ENCODE measurements around the gene ZSWIM1. TPM values are rescaled to one million over a fixed set of nuclear protein-coding genes. Genes with fewer than 3 reads are reported as not detected.

The ZSWIM1 gene
- total RNA-seq, 1 experiment from 2014 or later, result 13.4 TPM

DNA sequence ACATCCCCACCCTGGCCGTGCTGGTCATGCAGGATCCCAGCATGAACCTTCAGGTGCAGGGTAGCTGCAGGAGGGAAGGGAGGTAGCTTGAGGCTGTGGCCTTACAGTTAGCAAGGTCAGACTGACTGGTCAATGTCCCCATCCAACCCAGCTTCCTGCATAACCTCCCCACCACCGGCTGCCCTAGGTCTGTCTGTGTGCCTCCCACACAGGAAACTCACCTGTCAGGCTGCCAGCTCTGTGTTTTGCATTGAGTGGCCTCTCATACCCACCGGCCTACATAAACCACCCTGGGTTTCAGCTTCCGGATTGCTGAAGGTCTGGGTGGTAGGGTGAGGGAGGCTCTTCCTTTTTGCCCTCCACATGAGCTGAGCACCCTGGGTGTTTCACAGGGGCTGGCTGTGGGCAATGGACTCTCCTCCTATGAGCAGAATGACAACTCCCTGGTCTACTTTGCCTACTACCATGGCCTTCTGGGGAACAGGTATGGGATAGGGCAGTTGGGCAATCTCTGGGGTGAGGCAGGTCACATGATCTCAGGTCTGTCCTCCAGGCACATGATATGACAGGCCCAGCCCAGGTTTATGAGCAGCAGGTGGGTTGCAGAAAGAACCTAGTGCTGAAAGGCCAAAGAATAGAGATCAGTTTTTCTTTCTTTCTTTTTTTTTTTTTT lies 11.9 kb downstream of the ZSWIM1 start:
- in situ Hi-C loops (cut with HindIII; ENCODE audit: low pct_unique_long_range_greater_than_20kb, low sequenced_read_pairs) (no loop called here), intact Hi-C loops (cut with micrococcal nuclease; ENCODE audit: unreplicated experiment) (no loop called here)
- Histone ChIP-seq H3K4me1 (ENCODE audit: control insufficient read depth, insufficient read depth, low read length) (peaks cover 12% of the 10 kb centered on the region), H3K9me3 (ENCODE audit: control insufficient read depth, insufficient read depth, low read depth, low read length) (no peaks in the 10 kb centered on the region), H3K27ac (ENCODE audit: low read length) (no peak overlapping the region), H3K4me3 (ENCODE audit: low read depth in 2 of 2, low read length in 2 of 2) (no peak overlapping the region; a peak in 1 of 4 replicates), H3K27me3 (ENCODE audit: control insufficient read depth, insufficient read depth, low read length) (no peaks in the 10 kb centered on the region), H3K36me3 (ENCODE audit: control insufficient read depth, insufficient read depth, low read length) (peaks cover 3% of the 10 kb centered on the region; the same call in 1 of the 2 replicates)
- BruUV-seq (replicated peaks), result no TSS peak
- ChIA-PET POLR2A (no interaction called here), CTCF (interaction anchor here (1.7 kb wide), 1 partner anchor 12 kb away, joined by 4 read pairs; no protein-coding TSS in a partner anchor)
- TF ChIP-seq, protein P1, sequence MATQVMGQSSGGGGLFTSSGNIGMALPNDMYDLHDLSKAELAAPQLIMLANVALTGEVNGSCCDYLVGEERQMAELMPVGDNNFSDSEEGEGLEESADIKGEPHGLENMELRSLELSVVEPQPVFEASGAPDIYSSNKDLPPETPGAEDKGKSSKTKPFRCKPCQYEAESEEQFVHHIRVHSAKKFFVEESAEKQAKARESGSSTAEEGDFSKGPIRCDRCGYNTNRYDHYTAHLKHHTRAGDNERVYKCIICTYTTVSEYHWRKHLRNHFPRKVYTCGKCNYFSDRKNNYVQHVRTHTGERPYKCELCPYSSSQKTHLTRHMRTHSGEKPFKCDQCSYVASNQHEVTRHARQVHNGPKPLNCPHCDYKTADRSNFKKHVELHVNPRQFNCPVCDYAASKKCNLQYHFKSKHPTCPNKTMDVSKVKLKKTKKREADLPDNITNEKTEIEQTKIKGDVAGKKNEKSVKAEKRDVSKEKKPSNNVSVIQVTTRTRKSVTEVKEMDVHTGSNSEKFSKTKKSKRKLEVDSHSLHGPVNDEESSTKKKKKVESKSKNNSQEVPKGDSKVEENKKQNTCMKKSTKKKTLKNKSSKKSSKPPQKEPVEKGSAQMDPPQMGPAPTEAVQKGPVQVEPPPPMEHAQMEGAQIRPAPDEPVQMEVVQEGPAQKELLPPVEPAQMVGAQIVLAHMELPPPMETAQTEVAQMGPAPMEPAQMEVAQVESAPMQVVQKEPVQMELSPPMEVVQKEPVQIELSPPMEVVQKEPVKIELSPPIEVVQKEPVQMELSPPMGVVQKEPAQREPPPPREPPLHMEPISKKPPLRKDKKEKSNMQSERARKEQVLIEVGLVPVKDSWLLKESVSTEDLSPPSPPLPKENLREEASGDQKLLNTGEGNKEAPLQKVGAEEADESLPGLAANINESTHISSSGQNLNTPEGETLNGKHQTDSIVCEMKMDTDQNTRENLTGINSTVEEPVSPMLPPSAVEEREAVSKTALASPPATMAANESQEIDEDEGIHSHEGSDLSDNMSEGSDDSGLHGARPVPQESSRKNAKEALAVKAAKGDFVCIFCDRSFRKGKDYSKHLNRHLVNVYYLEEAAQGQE (IDR thresholded peaks at IDR 0.05; ENCODE audit: insufficient read depth in 1 of 2, low read depth in 2 of 2, low read length in 1 of 2), result no peak
- TF ChIP-seq, protein P2, sequence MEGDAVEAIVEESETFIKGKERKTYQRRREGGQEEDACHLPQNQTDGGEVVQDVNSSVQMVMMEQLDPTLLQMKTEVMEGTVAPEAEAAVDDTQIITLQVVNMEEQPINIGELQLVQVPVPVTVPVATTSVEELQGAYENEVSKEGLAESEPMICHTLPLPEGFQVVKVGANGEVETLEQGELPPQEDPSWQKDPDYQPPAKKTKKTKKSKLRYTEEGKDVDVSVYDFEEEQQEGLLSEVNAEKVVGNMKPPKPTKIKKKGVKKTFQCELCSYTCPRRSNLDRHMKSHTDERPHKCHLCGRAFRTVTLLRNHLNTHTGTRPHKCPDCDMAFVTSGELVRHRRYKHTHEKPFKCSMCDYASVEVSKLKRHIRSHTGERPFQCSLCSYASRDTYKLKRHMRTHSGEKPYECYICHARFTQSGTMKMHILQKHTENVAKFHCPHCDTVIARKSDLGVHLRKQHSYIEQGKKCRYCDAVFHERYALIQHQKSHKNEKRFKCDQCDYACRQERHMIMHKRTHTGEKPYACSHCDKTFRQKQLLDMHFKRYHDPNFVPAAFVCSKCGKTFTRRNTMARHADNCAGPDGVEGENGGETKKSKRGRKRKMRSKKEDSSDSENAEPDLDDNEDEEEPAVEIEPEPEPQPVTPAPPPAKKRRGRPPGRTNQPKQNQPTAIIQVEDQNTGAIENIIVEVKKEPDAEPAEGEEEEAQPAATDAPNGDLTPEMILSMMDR (IDR thresholded peaks at IDR 0.05), result no peak
- TF ChIP-seq TCF7L2 (IDR thresholded peaks at IDR 0.05; ENCODE audit: low read depth, low read length), result no peak
- no peak for TF ChIP-seq SIN3A (IDR thresholded peaks at IDR 0.05; ENCODE audit: borderline replicate concordance, insufficient read depth, low read depth, low read length)
- TF ChIP-seq POLR2AphosphoS5 (IDR thresholded peaks at IDR 0.05; ENCODE audit: low read depth, low read length), result no peak
- DNase-seq (ENCODE audit: low read depth, low spot score), result no peak
- ATAC-seq, result no peak

DNA sequence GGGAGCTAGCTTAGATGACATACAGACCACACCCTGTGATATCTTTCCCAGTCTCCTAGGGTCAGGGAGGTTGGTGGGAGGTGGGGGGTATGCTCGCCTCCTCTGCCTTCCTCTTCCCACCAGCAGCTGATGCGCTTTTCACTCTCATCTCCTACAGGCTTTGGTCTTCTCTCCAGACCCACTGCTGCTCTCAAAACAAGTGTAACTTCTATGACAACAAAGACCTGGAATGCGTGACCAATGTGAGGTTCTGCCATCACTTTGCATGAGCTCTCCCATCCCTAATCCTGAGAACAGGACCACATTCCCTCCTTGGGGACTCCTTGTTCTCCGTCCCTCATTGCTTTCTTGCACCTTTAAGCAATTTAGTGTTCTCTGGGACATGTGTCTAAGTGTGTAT lies 12.8 kb downstream of the ZSWIM1 start:
- no peaks in the 10 kb centered on the region for H3K9me3 ChIP-seq (ENCODE audit: control insufficient read depth, insufficient read depth, low read depth, low read length)
- no TSS peak for BruUV-seq (replicated peaks)
- no peak for ATAC-seq
- in situ Hi-C loops (cut with HindIII; ENCODE audit: low pct_unique_long_range_greater_than_20kb, low sequenced_read_pairs) (no loop called here), intact Hi-C loops (cut with micrococcal nuclease; ENCODE audit: unreplicated experiment) (no loop called here)
- no peak for DNase-seq (ENCODE audit: low read depth, low spot score)
- POLR2A ChIA-PET, result no interaction called here
- H3K4me1 ChIP-seq (ENCODE audit: control insufficient read depth, insufficient read depth, low read length), result peaks cover 12% of the 10 kb centered on the region
- H3K27ac ChIP-seq (ENCODE audit: low read length), result no peak overlapping the region
- H3K27me3 ChIP-seq (ENCODE audit: control insufficient read depth, insufficient read depth, low read length), result no peaks in the 10 kb centered on the region
- CTCF ChIA-PET, result interaction anchor here (0.6 kb wide), 1 partner anchor 75 kb away, joined by 7 read pairs; no protein-coding TSS in a partner anchor
- H3K36me3 ChIP-seq (ENCODE audit: control insufficient read depth, insufficient read depth, low read length), result peaks cover 3% of the 10 kb centered on the region; the same call in 1 of the 2 replicates
- H3K4me3 ChIP-seq (ENCODE audit: low read depth in 2 of 2, low read length in 2 of 2), result no peak overlapping the region
- TF ChIP-seq, protein P1 (IDR thresholded peaks at IDR 0.05; ENCODE audit: insufficient read depth in 1 of 2, low read depth in 2 of 2, low read length in 1 of 2), result no peak
- TF ChIP-seq POLR2AphosphoS5 (IDR thresholded peaks at IDR 0.05; ENCODE audit: low read depth, low read length), result no peak
- TF ChIP-seq SIN3A (IDR thresholded peaks at IDR 0.05; ENCODE audit: borderline replicate concordance, insufficient read depth, low read depth, low read length), result no peak
- TF ChIP-seq, protein P2 (IDR thresholded peaks at IDR 0.05), result no peak
- TF ChIP-seq TCF7L2 (IDR thresholded peaks at IDR 0.05; ENCODE audit: low read depth, low read length), result no peak

All from Panc1 (cell line).